ENCODE data around the gene DNM2.

DNM2 gene

GRCh38 chr19:10864538-10864899 lies 146.6 kb downstream of the DNM2 start (continued):
- TF ChIP-seq, protein P1, sequence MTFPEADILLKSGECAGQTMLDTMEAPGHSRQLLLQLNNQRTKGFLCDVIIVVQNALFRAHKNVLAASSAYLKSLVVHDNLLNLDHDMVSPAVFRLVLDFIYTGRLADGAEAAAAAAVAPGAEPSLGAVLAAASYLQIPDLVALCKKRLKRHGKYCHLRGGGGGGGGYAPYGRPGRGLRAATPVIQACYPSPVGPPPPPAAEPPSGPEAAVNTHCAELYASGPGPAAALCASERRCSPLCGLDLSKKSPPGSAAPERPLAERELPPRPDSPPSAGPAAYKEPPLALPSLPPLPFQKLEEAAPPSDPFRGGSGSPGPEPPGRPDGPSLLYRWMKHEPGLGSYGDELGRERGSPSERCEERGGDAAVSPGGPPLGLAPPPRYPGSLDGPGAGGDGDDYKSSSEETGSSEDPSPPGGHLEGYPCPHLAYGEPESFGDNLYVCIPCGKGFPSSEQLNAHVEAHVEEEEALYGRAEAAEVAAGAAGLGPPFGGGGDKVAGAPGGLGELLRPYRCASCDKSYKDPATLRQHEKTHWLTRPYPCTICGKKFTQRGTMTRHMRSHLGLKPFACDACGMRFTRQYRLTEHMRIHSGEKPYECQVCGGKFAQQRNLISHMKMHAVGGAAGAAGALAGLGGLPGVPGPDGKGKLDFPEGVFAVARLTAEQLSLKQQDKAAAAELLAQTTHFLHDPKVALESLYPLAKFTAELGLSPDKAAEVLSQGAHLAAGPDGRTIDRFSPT (tag by site-specific recombination; IDR thresholded peaks at IDR 0.05), result no peak
- TF ChIP-seq ZNF513 (tag by site-specific recombination; IDR thresholded peaks at IDR 0.05) (no peak), KLF8 (tag by site-specific recombination; IDR thresholded peaks at IDR 0.05) (0 out of 2 replicates have a peak, but pooled peaks have one; percentile 11), ZNF548 (tag by site-specific recombination; IDR thresholded peaks at IDR 0.05) (no peak), ZNF221 (tag by site-specific recombination; IDR thresholded peaks at IDR 0.05; ENCODE audit: borderline replicate concordance) (no peak)

- H3K4me3 ChIP-seq (ENCODE audit: low read depth, low read length), result no peak overlapping the region
- ChIA-PET CTCF (interaction anchor here (1.6 to 5.8 kb wide), 4 partner anchors 9 to 149 kb away, joined by 10 to 80 read pairs (median 29); partner anchors contain the start of genes DNM2 and TMED1), POLR2A (interaction anchor here (0.7 kb wide), 1 partner anchor 132 kb away, joined by 4 read pairs; no protein-coding TSS in a partner anchor)
- H3K36me3 ChIP-seq (ENCODE audit: control insufficient read depth in 2 of 2, insufficient read depth in 1 of 2, low read length in 2 of 2), result no peaks in the 10 kb centered on the region
- no peak overlapping the region for H3K27ac ChIP-seq (ENCODE audit: extremely low read depth, low read depth, low read length)
- TF ChIP-seq ZNF335 (tag by site-specific recombination; conservative IDR thresholded peaks at IDR 0.05) (no peak), GFI1B (tag by site-specific recombination; IDR thresholded peaks at IDR 0.05) (no peak), ZXDB (tag by site-specific recombination; IDR thresholded peaks at IDR 0.05) (no peak), ZSCAN30 (tag by site-specific recombination; IDR thresholded peaks at IDR 0.05) (no peak), ZNF426 (tag by site-specific recombination; IDR thresholded peaks at IDR 0.05) (no peak), ZNF768 (tag by site-specific recombination; IDR thresholded peaks at IDR 0.05) (no peak)
- TF ChIP-seq, protein P2, sequence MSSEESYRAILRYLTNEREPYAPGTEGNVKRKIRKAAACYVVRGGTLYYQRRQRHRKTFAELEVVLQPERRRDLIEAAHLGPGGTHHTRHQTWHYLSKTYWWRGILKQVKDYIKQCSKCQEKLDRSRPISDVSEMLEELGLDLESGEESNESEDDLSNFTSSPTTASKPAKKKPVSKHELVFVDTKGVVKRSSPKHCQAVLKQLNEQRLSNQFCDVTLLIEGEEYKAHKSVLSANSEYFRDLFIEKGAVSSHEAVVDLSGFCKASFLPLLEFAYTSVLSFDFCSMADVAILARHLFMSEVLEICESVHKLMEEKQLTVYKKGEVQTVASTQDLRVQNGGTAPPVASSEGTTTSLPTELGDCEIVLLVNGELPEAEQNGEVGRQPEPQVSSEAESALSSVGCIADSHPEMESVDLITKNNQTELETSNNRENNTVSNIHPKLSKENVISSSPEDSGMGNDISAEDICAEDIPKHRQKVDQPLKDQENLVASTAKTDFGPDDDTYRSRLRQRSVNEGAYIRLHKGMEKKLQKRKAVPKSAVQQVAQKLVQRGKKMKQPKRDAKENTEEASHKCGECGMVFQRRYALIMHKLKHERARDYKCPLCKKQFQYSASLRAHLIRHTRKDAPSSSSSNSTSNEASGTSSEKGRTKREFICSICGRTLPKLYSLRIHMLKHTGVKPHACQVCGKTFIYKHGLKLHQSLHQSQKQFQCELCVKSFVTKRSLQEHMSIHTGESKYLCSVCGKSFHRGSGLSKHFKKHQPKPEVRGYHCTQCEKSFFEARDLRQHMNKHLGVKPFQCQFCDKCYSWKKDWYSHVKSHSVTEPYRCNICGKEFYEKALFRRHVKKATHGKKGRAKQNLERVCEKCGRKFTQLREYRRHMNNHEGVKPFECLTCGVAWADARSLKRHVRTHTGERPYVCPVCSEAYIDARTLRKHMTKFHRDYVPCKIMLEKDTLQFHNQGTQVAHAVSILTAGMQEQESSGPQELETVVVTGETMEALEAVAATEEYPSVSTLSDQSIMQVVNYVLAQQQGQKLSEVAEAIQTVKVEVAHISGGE (tag by site-specific recombination; conservative IDR thresholded peaks at IDR 0.05; ENCODE audit: low read depth), result no peak
- no peaks in the 10 kb centered on the region for H3K4me1 ChIP-seq (ENCODE audit: control insufficient read depth, insufficient read depth, low read length)
- no peaks in the 10 kb centered on the region for H3K9me3 ChIP-seq (ENCODE audit: control insufficient read depth, insufficient read depth, low read depth, low read length)
Measured at GRCh38 chr19:10866495-10866894, 148.6 kb downstream of the DNM2 start.

- POLR2A ChIA-PET, result interaction anchor here (0.6 kb wide), 1 partner anchor 33 kb away, joined by 4 read pairs; the partner anchor contains the start of gene TMED1
- H3K4me3 ChIP-seq (ENCODE audit: low read depth, low read length), result no peak overlapping the region
- no peaks in the 10 kb centered on the region for H3K4me1 ChIP-seq (ENCODE audit: control insufficient read depth, insufficient read depth, low read length)
- H3K36me3 ChIP-seq (ENCODE audit: control insufficient read depth in 2 of 2, insufficient read depth in 1 of 2, low read length in 2 of 2), result peaks cover 0 to 3% of the 10 kb centered on the region in 2 experiments; a peak in 1 of 3 replicates
- CTCF ChIA-PET, result interaction anchor here (1.1 to 3.1 kb wide), 4 partner anchors 10 to 257 kb away, joined by 3 to 15 read pairs (median 4); partner anchors contain the start of gene DNM2
- H3K9me3 ChIP-seq (ENCODE audit: control insufficient read depth, insufficient read depth, low read depth, low read length), result no peaks in the 10 kb centered on the region
- H3K27ac ChIP-seq (ENCODE audit: extremely low read depth, low read depth, low read length), result no peak overlapping the region
- TF ChIP-seq ZNF837 (tag by site-specific recombination; IDR thresholded peaks at IDR 0.05) (no peak), EGR2 (tag by site-specific recombination; IDR thresholded peaks at IDR 0.05; ENCODE audit: low read depth) (peak; percentile 57; the same call in 1 of the 2 replicates), ZFHX2 (tag by site-specific recombination; conservative IDR thresholded peaks at IDR 0.05) (peak; percentile 54)
Measured at GRCh38 chr19:10868872-10869547, 151.1 kb downstream of the DNM2 start.
